Stimulated activated CD8-positive, alpha-beta memory T cell treated with anti-CD3 and anti-CD28 coated beads, Interleukin-12 subunit alpha, Interleukin-12 subunit beta, amount 100 ng/mL, for 24 hours (primary cell): Measurements from ENCODE around the gene PPP6R2.
"Not testable (repeated sequence)": the region's sequence is repeated elsewhere in the genome, so short reads cannot be mapped to it uniquely, and the experiment has no call there.

Source experiments
- DNase-seq: peaks from one replicate; pipeline ENCODE4 v3.0.0-alpha.2; 2020; ENCODE audit errors: extremely low read depth

Gene PPP6R2

DNA sequence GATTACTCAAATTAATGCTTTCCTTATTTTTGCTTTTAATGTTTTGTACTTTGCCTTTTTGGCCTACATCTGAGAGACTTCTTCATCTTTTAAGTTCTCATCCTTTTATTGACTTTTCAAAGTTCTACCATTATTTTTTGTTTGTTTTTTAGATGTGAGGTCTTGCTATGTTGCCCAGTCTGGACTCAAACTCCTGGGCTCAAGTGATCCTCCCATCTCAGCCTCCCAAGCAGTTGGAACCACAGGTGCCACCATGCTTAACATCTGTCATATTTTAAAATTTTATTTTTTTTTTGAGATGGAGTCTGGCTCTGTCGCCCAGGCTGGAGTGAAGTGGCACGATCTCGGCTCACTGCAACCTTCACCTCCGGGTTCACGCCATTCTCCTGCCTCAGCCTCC, 57.8 kb downstream of the PPP6R2 start:
- no peak for DNase-seq

DNA sequence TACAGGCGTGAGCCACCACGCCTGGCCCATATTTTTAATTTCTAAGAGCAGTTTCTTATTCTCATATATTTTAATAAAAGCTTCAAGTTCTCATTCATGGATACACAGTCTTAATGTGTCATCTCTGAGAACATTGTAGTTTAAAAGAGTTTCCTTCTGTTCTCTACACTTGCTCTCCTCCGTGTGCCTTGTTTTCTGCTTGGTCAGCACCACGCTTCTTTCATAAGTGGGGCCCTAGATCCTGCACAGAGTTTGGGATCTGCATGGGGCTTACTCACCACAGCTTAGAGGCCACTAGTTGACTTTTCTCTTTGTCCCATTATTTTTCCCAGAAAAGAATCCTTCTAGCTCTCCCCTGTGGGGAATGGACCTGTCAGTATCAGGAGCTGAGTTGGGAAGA, 58.8 kb downstream of the PPP6R2 start:
- DNase-seq = no peak

- no peak for DNase-seq
Measured at GRCh38 chr22:50403701-50404101, 60.6 kb downstream of the PPP6R2 start.

DNA sequence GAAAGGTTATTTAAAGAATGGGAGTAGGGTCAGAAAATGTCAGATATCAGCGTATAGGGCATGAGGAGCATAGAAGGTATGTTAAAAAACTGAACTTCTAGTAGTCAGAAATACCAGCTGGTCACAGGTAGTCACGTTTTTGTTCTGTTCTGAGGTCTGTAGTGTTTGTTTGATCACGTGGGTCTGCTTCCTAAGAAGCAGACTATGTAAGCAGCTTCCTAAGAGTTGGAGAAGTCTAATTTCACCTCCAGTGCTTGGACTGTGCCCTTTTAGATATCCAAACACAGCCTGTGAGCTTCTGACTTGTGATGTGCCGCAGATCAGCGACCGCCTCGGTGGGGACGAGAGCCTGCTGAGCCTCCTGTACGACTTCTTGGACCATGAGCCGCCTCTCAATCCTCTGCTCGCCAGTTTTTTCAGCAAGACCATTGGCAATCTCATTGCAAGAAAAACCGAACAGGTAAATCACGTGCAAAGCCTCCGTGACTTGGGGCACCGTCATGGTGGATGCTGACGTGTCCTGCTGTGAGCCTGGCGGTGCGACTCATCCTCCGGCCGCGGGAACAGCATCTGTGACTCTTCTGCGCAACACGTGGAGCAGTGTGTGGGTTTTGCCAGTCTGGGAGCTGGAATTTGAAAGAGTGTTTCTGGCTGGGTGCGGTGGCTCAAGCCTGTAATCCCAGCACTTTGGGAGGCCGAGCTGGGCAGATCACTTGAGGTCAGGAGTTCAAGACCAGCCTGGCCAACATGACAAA, 63.5 kb downstream of the PPP6R2 start:
- no peak for DNase-seq

GRCh38 chr22:50408311-50408710, 65.2 kb downstream of the PPP6R2 start:
- DNase-seq = no peak

DNA sequence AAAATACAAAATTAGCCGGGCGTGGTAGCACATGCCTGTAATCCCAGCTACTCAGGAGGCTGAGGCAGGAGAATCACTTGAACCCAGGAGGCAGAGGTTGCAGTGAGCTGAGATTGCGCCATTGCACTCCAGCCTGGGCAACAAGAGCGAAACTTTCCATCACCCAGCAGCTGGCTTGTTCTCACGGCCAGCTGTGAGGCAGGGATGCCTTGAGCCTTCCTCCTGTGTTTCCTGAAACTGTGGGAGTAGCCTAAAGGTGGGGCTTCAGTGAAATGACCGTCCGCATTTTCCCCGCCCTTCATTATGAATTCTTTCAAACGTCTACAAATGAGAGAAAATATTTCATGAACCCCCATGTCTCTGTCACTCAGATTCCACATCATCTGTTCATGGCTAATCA, 65.8 kb downstream of the PPP6R2 start:
- DNase-seq = not testable (repeated sequence)

DNA sequence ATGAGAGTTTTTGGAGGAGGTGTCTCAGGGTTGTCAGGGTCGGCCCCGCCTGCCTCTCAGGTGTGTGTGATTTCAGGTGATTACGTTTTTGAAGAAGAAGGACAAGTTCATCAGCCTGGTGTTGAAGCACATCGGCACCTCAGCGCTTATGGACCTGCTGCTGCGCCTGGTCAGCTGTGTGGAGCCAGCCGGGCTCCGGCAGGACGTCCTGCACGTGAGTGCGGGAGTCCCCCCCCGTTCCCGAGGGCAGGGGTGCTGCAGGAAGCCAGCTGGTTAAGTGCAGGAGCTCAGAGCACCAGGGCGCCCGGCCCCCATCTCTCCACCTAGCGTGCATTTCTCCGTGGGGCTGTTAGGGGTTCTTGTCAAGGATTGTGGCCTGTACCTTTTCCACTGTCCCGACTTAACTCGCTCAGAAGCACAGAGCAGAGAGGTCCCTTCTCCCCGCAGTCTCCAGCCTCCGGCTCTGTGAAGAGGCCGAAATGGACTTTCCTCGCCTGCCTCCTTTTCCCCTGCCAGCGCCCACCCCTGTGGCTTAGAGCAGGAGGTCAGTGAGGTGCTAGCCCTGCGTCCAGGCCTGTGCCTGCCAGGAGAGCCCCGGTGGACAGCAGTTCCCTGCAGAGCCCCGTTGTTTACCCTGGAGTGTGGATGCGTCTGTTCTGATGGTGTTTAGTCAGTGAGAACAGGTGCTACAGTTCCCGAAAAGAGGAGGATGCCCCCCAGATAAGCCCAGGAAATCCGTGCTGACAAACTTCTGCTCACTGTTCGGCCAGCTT, 71.5 kb downstream of the PPP6R2 start:
- DNase-seq = no peak

- DNase-seq = no peak
Measured at GRCh38 chr22:50415426-50415825, 72.3 kb downstream of the PPP6R2 start.

- no peak for DNase-seq
Measured at GRCh38 chr22:50416996-50417395, 73.9 kb downstream of the PPP6R2 start.

GRCh38 chr22:50417411-50418210, 74.5 kb downstream of the PPP6R2 start:
- no peak for DNase-seq

- DNase-seq = no peak
Measured at GRCh38 chr22:50418624-50419023, 75.5 kb downstream of the PPP6R2 start.

DNA sequence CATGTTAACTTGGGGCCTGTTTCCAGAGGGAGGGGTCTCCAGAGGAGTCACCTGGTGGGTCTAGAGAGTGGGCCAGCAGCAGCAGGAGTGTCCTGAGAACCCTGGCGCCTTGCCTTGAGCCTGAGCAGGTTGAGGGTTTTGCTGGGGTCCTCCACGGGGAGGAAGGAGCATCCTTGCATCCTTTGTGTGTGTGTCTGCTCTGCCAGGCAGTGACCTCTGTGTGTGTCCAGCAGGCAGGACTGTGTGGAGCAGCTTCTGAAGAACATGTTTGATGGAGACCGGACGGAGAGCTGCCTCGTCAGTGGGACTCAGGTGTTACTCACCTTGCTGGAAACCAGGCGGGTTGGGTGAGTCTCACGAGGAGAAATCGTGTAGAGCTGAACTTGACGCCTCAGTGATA, 76.0 kb downstream of the PPP6R2 start:
- DNase-seq = no peak

- no peak for DNase-seq
Measured at GRCh38 chr22:50420015-50420414, 76.9 kb downstream of the PPP6R2 start.

DNA sequence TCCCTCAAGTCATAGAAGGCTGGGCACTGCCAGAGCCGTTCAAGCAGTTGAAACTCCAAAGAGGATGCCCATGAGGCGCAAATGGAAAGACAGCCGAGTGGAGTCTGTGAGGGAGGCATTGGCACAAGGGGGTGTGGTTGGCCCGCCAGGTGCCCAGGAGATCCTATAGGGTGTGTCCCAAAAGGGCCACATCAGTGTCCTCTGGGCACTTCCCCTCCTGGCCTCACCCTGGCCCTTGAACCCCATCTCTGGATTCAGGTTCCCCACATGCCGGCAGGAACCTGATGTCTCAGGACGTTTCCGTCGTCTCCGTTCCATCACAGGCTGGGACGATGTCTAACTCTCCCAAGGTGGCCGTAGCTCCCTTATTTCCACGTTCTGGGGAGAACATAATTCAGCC, 77.5 kb downstream of the PPP6R2 start:
- no peak for DNase-seq

DNA sequence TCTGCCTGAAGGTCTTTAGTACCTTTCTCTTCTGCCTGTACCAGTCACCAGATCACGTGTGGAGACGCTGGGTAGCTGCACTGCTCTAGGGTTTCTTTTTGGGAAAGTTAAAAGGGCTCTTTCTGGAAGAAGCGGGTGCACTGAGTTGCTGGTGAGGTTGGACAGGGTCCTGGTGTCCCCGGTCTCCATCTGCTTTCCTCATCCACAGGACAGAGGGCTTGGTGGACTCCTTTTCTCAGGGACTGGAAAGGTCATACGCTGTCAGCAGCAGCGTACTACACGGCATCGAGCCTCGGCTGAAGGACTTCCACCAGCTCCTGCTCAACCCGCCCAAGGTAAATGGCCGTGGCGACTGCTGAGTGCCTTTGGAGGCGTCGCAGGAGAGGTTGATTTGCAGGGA, 78.9 kb downstream of the PPP6R2 start:
- DNase-seq = no peak

DNA sequence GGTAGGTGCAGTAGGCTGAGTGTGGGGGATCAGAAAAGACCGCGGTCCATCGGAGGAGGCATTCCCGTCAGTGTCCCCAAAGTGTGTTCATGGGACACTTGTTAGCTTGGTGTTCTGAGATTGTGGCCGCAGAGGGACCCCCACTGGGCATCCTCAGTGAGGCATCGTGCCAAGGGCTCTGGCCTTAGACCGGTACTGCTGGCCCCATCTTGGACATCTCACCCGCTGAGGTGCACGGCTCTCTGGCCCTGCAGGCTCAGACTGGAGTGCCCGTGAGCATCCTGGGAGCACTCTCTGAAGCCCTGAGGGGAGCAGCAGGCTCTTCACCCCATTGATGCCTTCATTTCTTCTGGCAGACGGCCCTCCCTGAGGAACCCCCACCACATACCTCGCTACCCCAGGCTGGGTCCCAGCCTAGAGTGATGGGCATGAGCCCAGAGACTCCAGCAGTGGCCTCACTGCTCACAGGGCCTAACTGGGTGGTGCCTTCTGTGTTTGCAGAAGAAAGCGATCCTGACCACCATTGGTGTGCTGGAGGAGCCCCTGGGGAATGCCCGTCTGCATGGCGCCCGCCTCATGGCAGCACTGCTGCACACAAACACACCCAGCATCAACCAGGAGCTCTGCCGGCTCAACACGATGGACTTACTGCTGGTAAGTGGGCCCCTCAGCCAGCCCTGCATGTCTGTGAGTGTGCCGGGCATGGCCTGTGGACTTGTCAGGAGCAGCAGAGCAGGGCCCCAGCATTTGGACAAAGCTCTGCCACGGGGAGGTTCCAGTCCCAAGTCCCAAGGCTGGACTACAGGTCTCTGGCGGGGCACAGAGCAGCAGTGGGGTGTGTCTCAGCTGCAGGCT, 80.1 kb downstream of the PPP6R2 start:
- no peak for DNase-seq

DNA sequence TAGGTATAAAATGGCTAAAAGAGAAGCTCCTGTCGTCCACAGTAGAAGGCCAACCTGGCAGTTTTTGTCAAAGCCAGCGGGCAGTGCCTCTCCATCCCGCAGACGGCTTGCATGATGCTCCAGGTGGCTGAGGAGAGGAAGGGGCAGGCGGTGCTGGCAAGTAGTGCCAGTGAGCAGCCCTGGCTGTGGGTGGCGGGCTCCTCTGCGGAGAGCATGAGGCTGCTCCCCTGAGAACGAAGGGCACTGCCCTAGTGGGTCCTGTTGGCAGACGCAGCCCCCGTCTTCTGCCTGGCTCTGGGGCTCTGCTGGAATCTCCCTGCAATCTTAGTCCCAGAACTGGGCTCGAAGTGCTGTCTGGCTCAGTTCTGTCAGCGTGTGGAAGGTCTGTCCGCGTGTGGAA, 80.8 kb downstream of the PPP6R2 start:
- DNase-seq = no peak

GRCh38 chr22:50425179-50425916, 82.2 kb downstream of the PPP6R2 start:
- no peak for DNase-seq

DNA sequence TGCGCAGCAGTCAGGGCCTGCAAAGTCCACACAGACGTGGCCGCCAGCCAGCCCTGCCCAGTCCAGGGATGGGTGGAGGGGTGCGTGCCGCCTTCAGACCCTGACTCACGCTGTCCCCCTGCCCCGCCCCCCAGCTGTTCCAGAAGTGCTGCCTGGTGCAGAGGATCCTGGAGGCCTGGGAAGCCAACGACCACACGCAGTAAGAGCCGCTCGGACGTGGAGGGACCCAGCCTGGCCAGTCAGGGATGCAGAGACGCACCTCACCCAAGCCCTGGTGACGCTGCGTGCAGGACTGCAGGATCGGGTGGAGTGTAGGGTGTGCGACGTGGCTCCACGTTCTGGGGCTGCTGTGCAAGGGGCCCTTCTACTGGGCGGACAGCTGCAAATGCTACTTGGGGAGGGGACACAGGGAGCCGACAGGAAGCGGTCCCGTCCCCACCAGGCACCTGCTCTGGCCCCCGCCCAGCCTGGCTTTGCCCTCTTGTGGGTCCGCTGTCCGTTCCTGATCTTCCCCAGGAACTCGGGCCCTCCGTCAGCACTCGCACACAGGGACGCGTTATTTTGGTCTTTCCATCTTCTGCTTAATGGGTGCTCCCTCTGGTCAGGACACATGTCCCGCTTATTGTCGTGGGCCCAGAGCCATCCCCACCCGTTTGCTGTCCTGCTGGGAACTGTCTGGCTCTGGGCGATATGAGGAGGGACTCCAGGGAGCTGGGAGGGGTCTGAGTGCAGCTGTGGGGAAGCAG, 89.2 kb downstream of the PPP6R2 start:
- DNase-seq = no peak

GRCh38 chr22:50432877-50433510, 89.9 kb downstream of the PPP6R2 start:
- DNase-seq = not testable (repeated sequence)
